Measurements from ENCODE around the gene RYK. TPM values are rescaled to one million over a fixed set of nuclear protein-coding genes. Genes with fewer than 3 reads are reported as not detected.

Gene RYK
- total RNA-seq, 4 donors from 2014 or later = 29.3 to 75.5 (median 39.1) TPM

DNA sequence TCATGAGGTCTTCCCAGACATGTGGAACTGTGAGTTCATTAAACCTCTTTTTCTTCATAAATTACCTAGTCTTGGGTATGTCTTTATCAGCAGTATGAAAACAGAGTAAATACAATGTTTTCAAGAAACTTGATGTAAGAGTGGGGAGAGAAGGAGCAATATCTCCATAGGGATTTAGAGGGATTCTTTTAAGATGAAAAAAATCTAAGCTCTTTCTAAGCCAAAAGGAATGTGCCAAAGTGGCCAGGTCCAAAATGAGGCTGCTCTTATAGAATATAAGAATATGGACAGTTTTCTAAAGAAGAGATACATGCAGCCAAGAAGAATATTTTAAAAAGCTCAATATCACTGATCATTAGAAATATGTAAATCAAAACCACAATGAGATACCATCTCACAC lies 23.9 kb upstream of the RYK start:
- intact Hi-C loops (cut with DNase I) = no loop called here
- TF ChIP-seq POLR2A (IDR thresholded peaks at IDR 0.05) = no peak
- TF ChIP-seq, protein P1, sequence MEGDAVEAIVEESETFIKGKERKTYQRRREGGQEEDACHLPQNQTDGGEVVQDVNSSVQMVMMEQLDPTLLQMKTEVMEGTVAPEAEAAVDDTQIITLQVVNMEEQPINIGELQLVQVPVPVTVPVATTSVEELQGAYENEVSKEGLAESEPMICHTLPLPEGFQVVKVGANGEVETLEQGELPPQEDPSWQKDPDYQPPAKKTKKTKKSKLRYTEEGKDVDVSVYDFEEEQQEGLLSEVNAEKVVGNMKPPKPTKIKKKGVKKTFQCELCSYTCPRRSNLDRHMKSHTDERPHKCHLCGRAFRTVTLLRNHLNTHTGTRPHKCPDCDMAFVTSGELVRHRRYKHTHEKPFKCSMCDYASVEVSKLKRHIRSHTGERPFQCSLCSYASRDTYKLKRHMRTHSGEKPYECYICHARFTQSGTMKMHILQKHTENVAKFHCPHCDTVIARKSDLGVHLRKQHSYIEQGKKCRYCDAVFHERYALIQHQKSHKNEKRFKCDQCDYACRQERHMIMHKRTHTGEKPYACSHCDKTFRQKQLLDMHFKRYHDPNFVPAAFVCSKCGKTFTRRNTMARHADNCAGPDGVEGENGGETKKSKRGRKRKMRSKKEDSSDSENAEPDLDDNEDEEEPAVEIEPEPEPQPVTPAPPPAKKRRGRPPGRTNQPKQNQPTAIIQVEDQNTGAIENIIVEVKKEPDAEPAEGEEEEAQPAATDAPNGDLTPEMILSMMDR (IDR thresholded peaks at IDR 0.05) = no peak
- Histone ChIP-seq H3K27ac (no peak overlapping the region), H3K9me3 (no peaks in the 10 kb centered on the region), H3K4me1 (peaks cover 0 to 38% (median 8%) of the 10 kb centered on the region in 3 donors), H3K4me3 (no peak overlapping the region), H3K27me3 (peaks cover 0 to 4% (median 0%) of the 10 kb centered on the region in 4 donors), H3K36me3 (no peaks in the 10 kb centered on the region)
- DNase-seq = no peak

DNA sequence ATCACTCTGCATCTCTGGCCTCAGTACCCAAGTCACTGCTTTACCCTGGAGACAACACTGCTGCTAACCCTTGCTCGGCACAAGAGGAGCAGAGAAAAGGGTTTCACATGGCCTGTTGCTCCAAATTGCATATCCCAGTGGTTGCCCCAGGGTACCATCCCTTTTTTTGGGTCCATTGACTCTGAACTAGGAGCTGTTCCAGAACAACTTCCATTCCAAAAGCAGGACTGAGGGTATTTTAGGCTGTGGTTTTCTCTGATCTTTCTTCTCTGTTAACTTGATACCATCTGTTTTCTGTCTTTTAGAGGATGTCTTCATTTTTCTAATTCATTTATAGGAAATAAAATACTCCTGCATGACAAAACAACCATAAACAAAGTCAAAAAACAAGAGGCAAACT lies 17.3 kb upstream of the RYK start:
- 43 to 67% methylated on average over 1 of the region's 1 CpG for WGBS, 2 donors
- no peaks in the 10 kb centered on the region for H3K9me3 ChIP-seq
- intact Hi-C loops (cut with DNase I) = no loop called here
- no peak overlapping the region for H3K27ac ChIP-seq
- DNase-seq = no peak
- TF ChIP-seq, protein P1 (IDR thresholded peaks at IDR 0.05) = no peak
- no peak for TF ChIP-seq POLR2A (IDR thresholded peaks at IDR 0.05)
- H3K4me1 ChIP-seq = peaks cover 0 to 14% (median 0%) of the 10 kb centered on the region in 3 donors
- no peaks in the 10 kb centered on the region for H3K36me3 ChIP-seq
- H3K27me3 ChIP-seq = peaks cover 0 to 1% (median 0%) of the 10 kb centered on the region in 4 donors
- no peak overlapping the region for H3K4me3 ChIP-seq

DNA sequence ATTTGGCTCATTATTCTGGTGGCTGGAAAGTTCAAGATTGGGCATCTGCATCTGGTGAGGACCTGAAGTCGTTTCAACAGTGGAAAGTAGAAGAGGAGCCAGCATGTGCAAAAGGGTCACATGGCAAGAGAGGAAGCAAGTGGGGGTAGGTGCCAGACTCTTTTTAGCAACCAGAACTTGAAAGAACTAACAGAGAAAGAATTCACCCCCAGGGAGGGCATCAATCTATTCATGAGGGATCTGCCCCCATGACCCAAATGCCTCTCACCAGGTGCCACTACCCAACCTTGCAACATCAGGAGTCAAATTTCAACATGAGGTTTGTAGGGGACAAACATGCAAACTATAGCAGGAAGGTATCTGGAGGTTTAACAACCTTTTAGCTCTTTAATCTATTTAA lies 10.3 kb upstream of the RYK start:
- WGBS, 2 donors = 7 to 14% methylated on average over 1 of the region's 1 CpG

DNA sequence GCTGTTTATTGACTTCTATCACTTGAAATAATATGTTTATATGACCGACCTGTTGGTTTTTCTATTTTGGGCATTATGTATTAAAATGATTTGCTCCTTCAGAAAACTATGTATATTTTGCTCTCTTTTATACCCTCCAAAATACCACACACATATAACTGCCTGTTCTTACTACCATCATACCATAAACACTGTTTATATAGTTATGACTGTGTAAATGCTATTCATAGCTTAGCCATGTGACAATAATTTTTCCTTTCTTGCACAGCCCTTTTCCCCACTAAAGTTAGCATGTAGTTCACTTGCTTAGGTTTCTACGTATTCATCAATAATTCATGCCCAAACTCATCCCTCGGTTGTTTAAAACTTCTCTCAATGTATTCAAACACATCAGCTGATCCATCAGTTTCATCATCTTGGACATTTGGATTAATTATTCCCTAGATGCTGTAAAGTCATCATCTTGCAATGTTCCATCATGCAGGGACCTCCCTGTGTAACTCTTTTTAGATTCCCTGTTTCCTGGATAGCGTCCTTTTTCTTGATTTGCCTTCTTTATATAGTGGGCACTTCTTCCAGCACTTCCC lies 8.2 kb upstream of the RYK start:
- Histone ChIP-seq H3K36me3 (no peaks in the 10 kb centered on the region), H3K9me3 (no peaks in the 10 kb centered on the region), H3K27ac (no peak overlapping the region), H3K4me1 (peaks cover 0 to 10% (median 0%) of the 10 kb centered on the region in 3 donors), H3K27me3 (no peaks in the 10 kb centered on the region), H3K4me3 (no peak overlapping the region)
- intact Hi-C loops (cut with DNase I) = no loop called here
- DNase-seq = no peak
- TF ChIP-seq, protein P1 (IDR thresholded peaks at IDR 0.05) = no peak
- 50 to 56% methylated on average over 4 of the region's 4 CpGs for WGBS, 2 donors

More for the DNA sequence above, 10.3 kb upstream of the RYK start:
- Histone ChIP-seq H3K36me3 (no peaks in the 10 kb centered on the region), H3K4me3 (no peak overlapping the region), H3K9me3 (no peaks in the 10 kb centered on the region), H3K27ac (no peak overlapping the region), H3K4me1 (peaks cover 0 to 16% (median 0%) of the 10 kb centered on the region in 3 donors), H3K27me3 (no peaks in the 10 kb centered on the region)
- no peak for DNase-seq
- intact Hi-C loops (cut with DNase I) = no loop called here
- TF ChIP-seq POLR2A (IDR thresholded peaks at IDR 0.05) = no peak
- TF ChIP-seq, protein P1 (IDR thresholded peaks at IDR 0.05) = no peak

DNA sequence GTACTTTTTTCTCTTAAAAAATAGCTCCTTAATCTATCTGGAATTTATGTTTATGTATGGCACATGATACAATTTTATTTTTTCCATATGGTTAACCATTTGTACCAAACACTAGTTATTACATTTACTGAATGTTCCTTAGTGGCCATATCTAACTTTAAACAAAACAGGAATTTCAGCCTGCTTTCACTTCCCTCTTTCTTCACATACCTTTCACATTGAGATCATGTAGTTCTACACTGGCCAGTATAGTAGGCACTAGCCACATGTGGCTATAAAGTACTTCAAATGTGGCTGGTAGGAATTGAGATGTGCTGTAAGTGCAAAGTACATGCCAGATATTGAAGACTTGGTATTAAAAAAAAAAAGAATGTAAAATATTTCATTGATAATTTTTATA lies 4.7 kb upstream of the RYK start:
- Histone ChIP-seq H3K4me3 (no peak overlapping the region), H3K4me1 (peaks cover 0 to 16% (median 9%) of the 10 kb centered on the region in 3 donors), H3K9me3 (no peaks in the 10 kb centered on the region), H3K36me3 (no peaks in the 10 kb centered on the region), H3K27me3 (no peaks in the 10 kb centered on the region), H3K27ac (no peak overlapping the region)
- intact Hi-C loops (cut with DNase I) = no loop called here
- no peak for DNase-seq
- no peak for TF ChIP-seq POLR2A (IDR thresholded peaks at IDR 0.05)
- TF ChIP-seq, protein P1 (IDR thresholded peaks at IDR 0.05) = no peak

All from esophagus squamous epithelium (tissue), 5 donors.